Stomach (tissue), 4 donors: Measurements from ENCODE around the gene CHRND.

Source experiments
- CTCF ChIP-seq, 7 experiments: fragments of 450-650 bp in 4 of 7; fragments of 200-600 bp in 3 of 7; sonication (generic) in 3 of 7; IDR thresholded peaks; one replicate each; pipeline ENCODE4 v1.5.1; 2016 to 2019; ENCODE audit warnings: antibody characterized with exemption in 7 of 7, control low read depth in 2 of 7, mild to moderate bottlenecking in 1 of 7
- EP300 ChIP-seq: sonication (generic); formaldehyde crosslinking; IDR thresholded peaks from one replicate; pipeline ENCODE4 v1.6.1; 2017; ENCODE audit warnings: antibody characterized with exemption
- POLR2A ChIP-seq, 4 donors: fragments of 450-650 bp; IDR thresholded peaks; one replicate each; pipeline ENCODE4 v1.6.1; 2016; ENCODE audit warnings: antibody characterized with exemption in 4 of 4, control low read depth in 2 of 4, mild to moderate bottlenecking in 1 of 4, moderate library complexity in 1 of 4
- POLR2AphosphoS5 ChIP-seq, 3 donors: sonication (generic); formaldehyde crosslinking; IDR thresholded peaks; one replicate each; pipeline ENCODE4 v1.6.1; 2016; ENCODE audit warnings: antibody characterized with exemption in 3 of 3

- TF ChIP-seq POLR2A (IDR thresholded peaks at IDR 0.05) = no peak
- no peak for TF ChIP-seq CTCF (IDR thresholded peaks at IDR 0.05)
- no peak for TF ChIP-seq POLR2AphosphoS5 (IDR thresholded peaks at IDR 0.05)
- no peak for TF ChIP-seq EP300
Observed at GRCh38 chr2:232501794-232502390, 24.1 kb upstream of the CHRND start.
